ENCODE measurements around the gene OR13J1.
"Not testable (repeated sequence)": the region's sequence is repeated elsewhere in the genome, so short reads cannot be mapped to it uniquely, and the experiment has no call there.

Gene OR13J1

GRCh38 chr9:35899021-35899420 lies 28.8 kb upstream of the OR13J1 start:
- DNase-seq (ENCODE audit: low read depth) = no peak
- TF ChIP-seq CTCF (conservative IDR thresholded peaks at IDR 0.05; ENCODE audit: control insufficient read depth, insufficient read depth, low read depth, low read length) = no peak
- H3K4me3 ChIP-seq (ENCODE audit: control insufficient read depth, low read depth, low read length) = no peak overlapping the region

GRCh38 chr9:35898337-35898736 lies 28.1 kb upstream of the OR13J1 start:
- DNase-seq (ENCODE audit: low read depth) = no peak
- TF ChIP-seq CTCF (conservative IDR thresholded peaks at IDR 0.05; ENCODE audit: control insufficient read depth, insufficient read depth, low read depth, low read length) = no peak
- no peak overlapping the region for H3K4me3 ChIP-seq (ENCODE audit: control insufficient read depth, low read depth, low read length)

GRCh38 chr9:35897376-35898099 lies 27.3 kb upstream of the OR13J1 start:
- not testable (repeated sequence) for H3K4me3 ChIP-seq (ENCODE audit: control insufficient read depth, low read depth, low read length); DNase-seq (ENCODE audit: low read depth)

- H3K4me3 ChIP-seq (ENCODE audit: control insufficient read depth, low read depth, low read length) = no peak overlapping the region
- DNase-seq (ENCODE audit: low read depth) = no peak
- no peak for TF ChIP-seq CTCF (conservative IDR thresholded peaks at IDR 0.05; ENCODE audit: control insufficient read depth, insufficient read depth, low read depth, low read length)
These were observed 26.4 kb upstream of the OR13J1 start for GRCh38 chr9:35896570-35896969.

- no peak for DNase-seq (ENCODE audit: low read depth)
- no peak for TF ChIP-seq CTCF (conservative IDR thresholded peaks at IDR 0.05; ENCODE audit: control insufficient read depth, insufficient read depth, low read depth, low read length)
- H3K4me3 ChIP-seq (ENCODE audit: control insufficient read depth, low read depth, low read length) = no peak overlapping the region
These were observed 21.9 kb upstream of the OR13J1 start for GRCh38 chr9:35892051-35892450.

- no peak overlapping the region for H3K4me3 ChIP-seq (ENCODE audit: control insufficient read depth, low read depth, low read length)
- no peak for TF ChIP-seq CTCF (conservative IDR thresholded peaks at IDR 0.05; ENCODE audit: control insufficient read depth, insufficient read depth, low read depth, low read length)
- DNase-seq (ENCODE audit: low read depth) = no peak
These were observed 21.4 kb upstream of the OR13J1 start for GRCh38 chr9:35891646-35892045.

- H3K4me3 ChIP-seq (ENCODE audit: control insufficient read depth, low read depth, low read length); DNase-seq (ENCODE audit: low read depth): not testable (repeated sequence)
These were observed 14.7 kb upstream of the OR13J1 start for GRCh38 chr9:35884908-35885307.

- DNase-seq (ENCODE audit: low read depth) = peak; percentile 44
- no peak for TF ChIP-seq CTCF (conservative IDR thresholded peaks at IDR 0.05; ENCODE audit: control insufficient read depth, insufficient read depth, low read depth, low read length)
These were observed 12.8 kb upstream of the OR13J1 start for GRCh38 chr9:35882996-35883395.

More at GRCh38 chr9:35882996-35883395, 12.8 kb upstream of the OR13J1 start:
- no peak overlapping the region for H3K4me3 ChIP-seq (ENCODE audit: control insufficient read depth, low read depth, low read length)
